ENCODE measurements around the gene SLC9B1.
"Not testable (repeated sequence)": the region's sequence is repeated elsewhere in the genome, so short reads cannot be mapped to it uniquely, and the experiment has no call there.

Gene SLC9B1

GRCh38 chr4:102878349-102878748 is 141.2 kb downstream of the SLC9B1 start:
- DNase-seq (ENCODE audit: low spot score): not testable (repeated sequence)

GRCh38 chr4:102877477-102878106 is 141.9 kb downstream of the SLC9B1 start:
- not testable (repeated sequence) for DNase-seq (ENCODE audit: low spot score)

- DNase-seq (ENCODE audit: low spot score): no peak
These were observed 147.7 kb downstream of the SLC9B1 start for GRCh38 chr4:102871772-102872171.

GRCh38 chr4:102869569-102870197 is 149.8 kb downstream of the SLC9B1 start:
- DNase-seq (ENCODE audit: low spot score): no peak

- DNase-seq (ENCODE audit: low spot score): peak; percentile 88
These were observed 150.5 kb downstream of the SLC9B1 start, which contains the start of gene CISD2 for GRCh38 chr4:102868781-102869568. TSS of gene CISD2 (plus strand) at chr4:102868992. CDS start at chr4:102869085, 93 bp downstream.

- DNase-seq (ENCODE audit: low spot score): no peak
These were observed 151.2 kb downstream of the SLC9B1 start for GRCh38 chr4:102868153-102868780.

GRCh38 chr4:102867278-102868152 is 152.0 kb downstream of the SLC9B1 start:
- DNase-seq (ENCODE audit: low spot score): no peak

GRCh38 chr4:102865327-102865726 is 154.2 kb downstream of the SLC9B1 start:
- not testable (repeated sequence) for DNase-seq (ENCODE audit: low spot score)

GRCh38 chr4:102862747-102863146 is 156.8 kb downstream of the SLC9B1 start:
- DNase-seq (ENCODE audit: low spot score): no peak

GRCh38 chr4:102862016-102862415 is 157.5 kb downstream of the SLC9B1 start:
- DNase-seq (ENCODE audit: low spot score): no peak

GRCh38 chr4:102860611-102861324 is 158.7 kb downstream of the SLC9B1 start:
- no peak for DNase-seq (ENCODE audit: low spot score)

- no peak for DNase-seq (ENCODE audit: low spot score)
These were observed 160.6 kb downstream of the SLC9B1 start for GRCh38 chr4:102858828-102859464.
